Ramos (cell line): ENCODE data around the gene PDZD2.

Experiments used
- in situ Hi-C: fragments of 300-500 bp; cut with MboI; formaldehyde crosslinking; loops from one replicate; pipeline ENCODE4 v1.14.3; 2022; ENCODE audit warnings: low sequenced_read_pairs; ENCODE audit not compliant: unreplicated experiment

The PDZD2 gene

DNA sequence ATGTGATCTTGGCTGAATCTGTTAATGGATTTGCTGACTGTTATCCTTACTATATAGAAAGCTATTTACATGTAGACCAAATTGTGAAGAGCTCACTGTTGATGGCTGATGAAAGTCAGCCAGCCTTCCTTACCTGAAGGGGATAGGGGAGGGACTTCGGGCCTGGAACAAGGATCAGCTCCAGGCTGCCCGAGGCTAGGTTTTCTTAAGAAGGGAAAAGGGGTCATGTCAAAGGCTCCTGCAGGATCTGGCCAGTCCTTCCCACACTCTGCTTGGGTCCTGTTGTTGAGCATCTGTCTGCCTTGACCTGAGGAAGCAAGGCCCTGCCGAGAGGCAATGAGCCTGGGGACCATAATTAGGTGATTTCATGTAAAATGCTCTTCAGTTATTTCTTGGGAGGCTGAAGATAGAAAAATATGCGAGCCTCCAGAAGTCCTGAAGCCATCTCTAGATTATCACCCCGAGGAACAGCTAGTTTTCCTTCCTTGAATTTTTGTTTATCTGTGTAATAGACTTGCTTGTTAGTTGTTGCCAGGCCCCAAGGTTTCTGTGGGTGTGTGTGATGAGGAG lies 261.4 kb downstream of the PDZD2 start:
- in situ Hi-C loops, result no loop called here

- in situ Hi-C loops, result no loop called here
Observed at GRCh38 chr5:31901807-31902530, 263.0 kb downstream of the PDZD2 start.

GRCh38 chr5:31908396-31908795 lies 269.5 kb downstream of the PDZD2 start:
- in situ Hi-C loops, result no loop called here

DNA sequence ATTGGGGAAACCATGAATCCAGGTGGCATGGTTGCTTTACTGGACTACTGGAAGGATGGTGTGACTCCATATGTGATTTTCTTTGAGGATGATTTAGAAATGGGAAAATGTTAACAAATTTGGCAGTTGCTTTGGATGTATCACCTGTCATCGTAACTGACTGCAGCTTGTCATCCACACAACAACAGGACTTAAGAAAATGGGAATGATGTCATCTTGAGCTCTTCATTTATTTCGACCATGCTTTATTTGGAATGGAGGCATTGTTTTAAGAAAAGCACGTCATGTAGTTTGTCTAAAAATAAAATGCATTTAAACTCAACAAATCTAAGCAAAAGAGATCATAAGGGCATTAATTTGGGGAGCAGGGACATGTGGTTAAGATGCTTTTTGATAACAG lies 270.1 kb downstream of the PDZD2 start:
- in situ Hi-C loops, result no loop called here

- in situ Hi-C loops, result no loop called here
Observed at GRCh38 chr5:31911291-31912265, 272.6 kb downstream of the PDZD2 start.

GRCh38 chr5:31913808-31914207 lies 274.9 kb downstream of the PDZD2 start:
- in situ Hi-C loops, result no loop called here

- in situ Hi-C loops, result no loop called here
Observed at GRCh38 chr5:31916327-31916726, 277.4 kb downstream of the PDZD2 start.

- in situ Hi-C loops, result no loop called here
Observed at GRCh38 chr5:31918739-31919138, 279.8 kb downstream of the PDZD2 start.

- in situ Hi-C loops, result no loop called here
Observed at GRCh38 chr5:31921852-31922305, 282.9 kb downstream of the PDZD2 start.

DNA sequence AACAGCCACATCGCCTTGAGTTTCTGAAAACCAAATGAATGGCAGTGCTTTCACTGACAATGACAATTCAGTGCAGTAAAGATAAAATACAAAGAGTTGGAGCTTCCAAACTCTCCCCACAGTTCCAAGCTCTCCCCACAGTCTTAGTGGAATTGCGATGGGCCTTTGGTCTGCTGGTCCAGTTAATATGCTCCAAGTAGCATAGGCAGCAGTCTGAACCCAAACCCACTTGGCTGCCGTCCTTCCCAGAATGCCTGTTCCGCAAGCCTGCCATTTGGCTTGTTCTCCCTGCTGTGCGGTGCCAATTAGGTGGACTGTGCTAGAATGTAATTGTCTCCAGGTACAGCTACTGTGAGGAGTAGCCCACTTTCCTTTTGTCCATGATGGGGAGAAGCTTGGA lies 285.1 kb downstream of the PDZD2 start:
- in situ Hi-C loops, result no loop called here

DNA sequence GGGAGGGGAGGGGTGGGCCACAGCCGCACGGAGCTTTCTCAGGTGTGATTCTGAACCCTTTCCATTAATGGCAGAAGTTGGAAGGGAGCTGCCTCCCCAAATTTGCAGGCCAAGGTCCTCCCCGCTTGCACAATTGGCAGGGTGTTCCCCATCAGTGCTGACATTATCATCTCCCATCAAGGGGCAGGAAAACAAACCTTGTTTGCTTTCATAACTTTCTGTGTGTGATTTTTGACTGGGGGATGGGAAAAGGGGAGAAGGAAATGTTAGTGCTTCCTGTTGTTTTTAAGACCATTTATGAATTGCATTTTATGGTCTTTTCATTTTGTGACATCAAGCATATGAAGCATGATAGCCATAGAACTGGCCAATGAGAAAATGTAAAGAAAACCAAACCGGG lies 292.9 kb downstream of the PDZD2 start:
- in situ Hi-C loops, result no loop called here

DNA sequence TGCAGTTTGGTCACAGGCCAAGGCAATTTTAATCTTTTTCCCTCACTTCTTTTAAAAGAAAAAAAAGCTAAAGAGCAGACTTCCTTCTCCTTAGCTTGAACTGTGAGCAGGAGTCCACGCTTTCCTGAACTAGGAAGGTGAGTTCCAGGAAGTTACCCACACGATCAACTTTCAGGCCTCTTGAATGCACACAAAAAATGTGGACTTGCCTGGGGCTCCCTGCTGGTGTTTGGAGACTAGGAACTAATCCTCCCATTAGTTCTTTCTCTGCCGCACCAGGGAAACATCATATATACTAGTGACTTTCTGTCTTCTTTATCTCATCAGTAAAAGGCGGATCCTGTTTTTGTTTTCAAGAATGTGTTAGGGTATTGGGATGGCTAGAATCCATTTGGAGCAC lies 295.2 kb downstream of the PDZD2 start:
- in situ Hi-C loops, result no loop called here

DNA sequence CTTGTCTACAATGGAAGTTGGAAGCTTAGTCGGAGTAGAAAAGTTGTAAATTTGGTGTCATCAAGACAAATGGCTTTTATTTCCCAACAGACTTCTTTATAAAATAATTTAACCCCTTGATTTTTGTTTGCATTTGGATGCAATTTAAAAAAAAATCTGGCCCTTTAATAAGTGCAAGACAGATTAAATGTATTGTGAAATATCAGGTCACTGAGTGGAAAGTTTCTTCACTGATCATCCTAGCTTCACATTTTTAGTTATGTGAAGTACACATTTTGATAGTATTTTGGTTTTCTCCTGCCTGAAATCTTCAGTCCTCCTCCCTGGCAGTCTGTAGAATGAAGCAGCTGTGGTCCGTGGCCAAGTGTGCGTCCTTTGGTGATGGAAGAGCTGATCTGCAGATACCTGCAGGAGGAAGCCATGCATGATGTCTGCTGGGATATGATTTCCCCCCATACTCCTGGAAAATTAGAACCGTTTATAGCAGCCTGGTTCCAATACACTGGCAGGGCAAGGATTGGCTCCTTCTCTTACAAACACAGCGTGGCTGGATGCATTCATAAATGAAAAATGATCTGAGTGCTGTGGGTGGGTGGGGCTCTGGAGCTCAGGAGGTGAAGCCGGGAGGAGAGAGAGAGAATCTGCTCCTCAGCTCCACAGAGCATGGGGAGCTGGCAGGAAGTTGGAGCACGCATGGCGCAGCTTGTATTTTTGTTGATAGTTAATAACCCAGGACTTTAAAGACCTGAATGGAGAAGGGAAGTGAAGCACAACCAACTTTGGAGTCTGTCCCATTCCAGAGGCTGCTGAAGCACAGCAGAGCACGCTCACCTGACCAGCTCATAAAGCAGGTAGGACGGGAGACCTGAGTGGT lies 296.8 kb downstream of the PDZD2 start:
- in situ Hi-C loops, result no loop called here

DNA sequence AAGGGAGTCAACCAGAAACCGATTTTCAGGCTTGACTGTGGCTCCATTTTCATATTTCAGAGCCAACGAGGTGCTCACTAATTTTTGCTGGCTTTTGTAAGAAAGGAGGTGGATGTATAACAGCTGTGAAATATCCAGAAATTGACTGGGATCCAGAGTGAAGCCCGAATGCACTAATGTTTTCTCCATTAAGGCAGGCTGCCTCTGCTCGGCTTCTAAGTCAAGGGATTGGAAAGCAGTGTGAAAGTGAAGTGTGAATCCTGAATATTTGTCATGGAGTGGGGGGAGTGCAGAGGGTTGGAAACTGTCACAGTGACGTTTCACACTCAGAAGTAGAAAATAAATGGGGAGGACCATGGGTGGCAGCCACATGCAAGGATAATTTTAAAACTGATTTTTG lies 297.8 kb downstream of the PDZD2 start:
- in situ Hi-C loops, result no loop called here

GRCh38 chr5:31937226-31937625 lies 298.3 kb downstream of the PDZD2 start:
- in situ Hi-C loops, result no loop called here

DNA sequence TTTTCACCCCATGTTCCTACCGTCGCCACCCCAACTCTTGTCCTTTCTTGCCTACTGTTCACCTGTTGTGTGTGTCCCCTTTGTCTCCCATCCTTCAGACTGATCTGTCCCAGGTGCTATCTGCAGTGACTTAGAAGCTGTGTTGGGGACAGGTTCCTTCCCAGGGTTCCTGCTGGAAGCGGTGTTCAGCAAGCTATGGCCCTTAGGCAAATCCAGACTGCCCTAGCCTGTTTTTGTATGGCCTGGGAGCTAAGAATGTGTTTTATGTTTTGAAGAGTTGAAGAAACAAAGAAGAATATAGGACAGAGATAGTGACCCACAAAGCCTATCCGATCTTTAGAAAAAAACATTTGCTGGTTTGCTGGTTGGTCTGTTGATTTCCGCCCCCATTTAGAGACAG lies 298.8 kb downstream of the PDZD2 start:
- in situ Hi-C loops, result no loop called here

GRCh38 chr5:31939151-31939550 lies 300.2 kb downstream of the PDZD2 start:
- in situ Hi-C loops, result no loop called here

- in situ Hi-C loops, result no loop called here
Observed at GRCh38 chr5:31941151-31941755, 302.3 kb downstream of the PDZD2 start.

- in situ Hi-C loops, result no loop called here
Observed at GRCh38 chr5:31942546-31942945, 303.6 kb downstream of the PDZD2 start.
